ENCODE results near the gene FBRSL1.

DNA sequence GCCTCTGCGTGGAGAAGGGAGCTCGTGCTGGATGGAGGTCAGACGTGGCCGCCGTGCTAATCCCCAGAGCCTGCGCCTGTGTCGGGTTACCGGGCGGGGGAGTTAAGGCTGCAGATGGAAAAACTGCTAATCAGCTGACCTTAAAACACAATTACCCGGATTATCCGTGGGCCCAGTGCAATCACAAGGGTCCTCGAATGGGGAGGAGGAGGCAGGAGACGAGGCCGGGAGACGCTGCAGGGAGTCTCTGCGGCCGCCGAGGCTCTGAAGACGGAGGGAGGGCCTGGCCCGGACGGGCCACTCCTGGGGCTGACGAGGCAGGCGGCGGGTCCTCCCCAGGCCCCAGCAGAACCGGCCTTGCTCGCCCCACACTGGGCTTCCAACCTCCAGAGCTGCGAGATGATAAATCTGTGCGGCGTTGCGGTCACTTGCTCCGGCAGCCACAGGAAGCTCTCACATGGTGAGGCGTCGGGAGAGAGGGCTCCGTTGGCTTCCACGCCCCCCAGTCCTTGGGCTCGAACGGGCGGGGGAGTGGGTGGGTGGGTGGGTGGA lies 32.9 kb upstream of the FBRSL1 start:
- TF ChIP-seq POLR2AphosphoS5 (IDR thresholded peaks at IDR 0.05) (no peak), POLR2A (IDR thresholded peaks at IDR 0.05; ENCODE audit: low read depth) (no peak), EP300 (IDR thresholded peaks at IDR 0.05) (no peak)
- TF ChIP-seq, protein P1, sequence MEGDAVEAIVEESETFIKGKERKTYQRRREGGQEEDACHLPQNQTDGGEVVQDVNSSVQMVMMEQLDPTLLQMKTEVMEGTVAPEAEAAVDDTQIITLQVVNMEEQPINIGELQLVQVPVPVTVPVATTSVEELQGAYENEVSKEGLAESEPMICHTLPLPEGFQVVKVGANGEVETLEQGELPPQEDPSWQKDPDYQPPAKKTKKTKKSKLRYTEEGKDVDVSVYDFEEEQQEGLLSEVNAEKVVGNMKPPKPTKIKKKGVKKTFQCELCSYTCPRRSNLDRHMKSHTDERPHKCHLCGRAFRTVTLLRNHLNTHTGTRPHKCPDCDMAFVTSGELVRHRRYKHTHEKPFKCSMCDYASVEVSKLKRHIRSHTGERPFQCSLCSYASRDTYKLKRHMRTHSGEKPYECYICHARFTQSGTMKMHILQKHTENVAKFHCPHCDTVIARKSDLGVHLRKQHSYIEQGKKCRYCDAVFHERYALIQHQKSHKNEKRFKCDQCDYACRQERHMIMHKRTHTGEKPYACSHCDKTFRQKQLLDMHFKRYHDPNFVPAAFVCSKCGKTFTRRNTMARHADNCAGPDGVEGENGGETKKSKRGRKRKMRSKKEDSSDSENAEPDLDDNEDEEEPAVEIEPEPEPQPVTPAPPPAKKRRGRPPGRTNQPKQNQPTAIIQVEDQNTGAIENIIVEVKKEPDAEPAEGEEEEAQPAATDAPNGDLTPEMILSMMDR (IDR thresholded peaks at IDR 0.05) = no peak

All from esophagus muscularis mucosa (tissue), 4 donors.